OCI-LY1 (cell line): Measurements from ENCODE around the gene NCR1.

ENCODE experiments used
- H2AFZ ChIP-seq: fragments of 200-600 bp; sonication (generic), shearing (Covaris generic); 2 replicates; pipeline ENCODE4 v1.6.0; 2014; ENCODE audit warnings: antibody characterized with exemption, mild to moderate bottlenecking, low read length
- H3F3A ChIP-seq: fragments of 200-600 bp; sonication (generic), shearing (Covaris generic); 2 replicates; pipeline ENCODE4 v1.6.0; 2014; ENCODE audit warnings: mild to moderate bottlenecking, antibody characterized with exemption, low read length, moderate library complexity; ENCODE audit not compliant: insufficient read depth
- H3K27ac ChIP-seq: fragments of 200-600 bp; sonication (generic); 2 replicates; pipeline ENCODE4 v1.5.1; 2014; ENCODE audit warnings: low read length, mixed run types, mild to moderate bottlenecking, low read depth; ENCODE audit not compliant: poor library complexity, severe bottlenecking
- H3K27me3 ChIP-seq: fragments of 200-600 bp; sonication (generic); 2 replicates; pipeline ENCODE4 v1.6.0; 2014; ENCODE audit warnings: antibody characterized with exemption, mild to moderate bottlenecking, low read length, moderate library complexity; ENCODE audit not compliant: insufficient read depth
- H3K36me3 ChIP-seq: fragments of 200-600 bp; sonication (generic); 2 replicates; pipeline ENCODE4 v1.6.1; 2014; ENCODE audit warnings: mild to moderate bottlenecking, antibody characterized with exemption, low read length, moderate library complexity, mixed read lengths; ENCODE audit not compliant: insufficient read depth
- H3K4me1 ChIP-seq: fragments of 200-600 bp; sonication (generic); 2 replicates; pipeline ENCODE4 v1.5.1; 2014; ENCODE audit warnings: mild to moderate bottlenecking, low read length, moderate library complexity; ENCODE audit not compliant: insufficient read depth, severe bottlenecking
- H3K4me2 ChIP-seq: fragments of 200-600 bp; sonication (generic), shearing (Covaris generic); 2 replicates; pipeline ENCODE4 v1.6.1; 2014; ENCODE audit warnings: low read length
- H3K4me3 ChIP-seq: fragments of 200-600 bp; sonication (generic); 2 replicates; pipeline ENCODE4 v1.5.1; 2014; ENCODE audit warnings: low read length, low read depth, mild to moderate bottlenecking, mixed read lengths; ENCODE audit not compliant: poor library complexity, severe bottlenecking
- H3K79me2 ChIP-seq: fragments of 200-600 bp; shearing (Covaris generic); 2 replicates; pipeline ENCODE4 v1.6.1; 2016; ENCODE audit warnings: mixed run types, low read length, mixed read lengths; ENCODE audit not compliant: insufficient read depth
- H3K9ac ChIP-seq: fragments of 200-600 bp; sonication (generic), shearing (Covaris generic); 2 replicates; pipeline ENCODE4 v1.6.1; 2014; ENCODE audit warnings: mild to moderate bottlenecking, low read length, mixed read lengths
- H3K9me2 ChIP-seq: fragments of 200-600 bp; sonication (generic), shearing (Covaris generic); 2 replicates; pipeline ENCODE4 v1.6.1; 2014; ENCODE audit warnings: low read depth, mild to moderate bottlenecking, low read length, mixed read lengths
- H3K9me3 ChIP-seq: fragments of 200-600 bp; shearing (Covaris generic); 2 replicates; pipeline ENCODE4 v1.6.1; 2014; ENCODE audit warnings: low read length, mixed read lengths
- H4K20me1 ChIP-seq: fragments of 200-600 bp; sonication (generic), shearing (Covaris generic); 2 replicates; pipeline ENCODE4 v1.6.0; 2016; ENCODE audit warnings: mild to moderate bottlenecking, low read length; ENCODE audit not compliant: insufficient read depth
- CTCF ChIP-seq: fragments of 200-600 bp; sonication (generic), shearing (Covaris generic); IDR thresholded peaks from 2 replicates; pipeline ENCODE4 v1.5.1; 2017; ENCODE audit warnings: mild to moderate bottlenecking, antibody characterized with exemption, low read length, moderate library complexity, mixed read lengths
- EZH2 ChIP-seq: fragments of 200-600 bp; sonication (generic), shearing (Covaris generic); IDR thresholded peaks from 2 replicates; pipeline ENCODE4 v1.8.0; 2017; ENCODE audit warnings: borderline replicate concordance, mixed run types, mild to moderate bottlenecking, antibody characterized with exemption, low read length, moderate library complexity, mixed read lengths

Gene NCR1

GRCh38 chr19:54923276-54923675 is 17.3 kb downstream of the NCR1 start:
- Histone ChIP-seq H4K20me1 (no peaks in the 10 kb centered on the region), H3F3A (no peaks in the 10 kb centered on the region), H3K4me1 (no peaks in the 10 kb centered on the region), H3K9ac (no peak overlapping the region), H3K79me2 (no peaks in the 10 kb centered on the region), H3K4me3 (no peak overlapping the region), H3K27me3 (no peaks in the 10 kb centered on the region), H3K9me3 (peaks cover 3% of the 10 kb centered on the region; the same call in 1 of the 2 replicates), H3K27ac (no peak overlapping the region), H3K36me3 (peaks cover 57% of the 10 kb centered on the region), H3K4me2 (no peak overlapping the region), H3K9me2 (no peaks in the 10 kb centered on the region), H2AFZ (no peak overlapping the region)
- TF ChIP-seq EZH2 = no peak
- no peak for TF ChIP-seq CTCF

GRCh38 chr19:54928299-54928698 is 22.4 kb downstream of the NCR1 start:
- no peaks in the 10 kb centered on the region for H3K27me3 ChIP-seq
- peaks cover under 1% of the 10 kb centered on the region for H3K4me1 ChIP-seq
- no peak overlapping the region for H3K9ac ChIP-seq
- H3K9me3 ChIP-seq = peaks cover 4% of the 10 kb centered on the region; the same call in 1 of the 2 replicates
- no peaks in the 10 kb centered on the region for H3F3A ChIP-seq
- no peaks in the 10 kb centered on the region for H3K79me2 ChIP-seq
- H3K4me3 ChIP-seq = no peak overlapping the region
- H3K9me2 ChIP-seq = no peaks in the 10 kb centered on the region
- H2AFZ ChIP-seq = no peak overlapping the region
- no peaks in the 10 kb centered on the region for H4K20me1 ChIP-seq
- no peak for TF ChIP-seq EZH2
- no peak for TF ChIP-seq CTCF
- H3K4me2 ChIP-seq = no peak overlapping the region
- H3K27ac ChIP-seq = no peak overlapping the region
- peaks cover 90% of the 10 kb centered on the region for H3K36me3 ChIP-seq

DNA sequence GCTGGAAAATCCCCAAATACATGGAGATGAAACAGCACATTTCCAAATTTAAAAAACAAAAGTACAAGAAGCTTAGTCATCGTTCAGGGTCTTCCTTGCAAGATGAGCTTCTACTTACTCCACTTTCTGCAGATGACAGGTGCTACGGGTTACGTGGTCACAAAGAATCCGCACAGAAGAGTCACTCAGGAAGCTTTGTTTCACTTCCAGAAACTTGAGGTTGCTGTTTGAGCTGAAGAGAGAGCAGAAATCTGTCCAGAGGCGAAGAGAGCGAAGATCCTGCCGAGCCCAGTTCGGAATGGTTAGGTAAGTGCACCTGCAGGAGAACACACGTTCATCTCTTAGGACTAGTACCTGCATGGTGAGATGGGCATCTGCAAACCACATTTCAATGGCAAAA is 32.0 kb downstream of the NCR1 start:
- no peaks in the 10 kb centered on the region for H3F3A ChIP-seq
- H3K9ac ChIP-seq = peak overlapping the region; percentile 13; the same call in 1 of the 2 replicates
- H3K9me3 ChIP-seq = peaks cover 5% of the 10 kb centered on the region
- H3K4me3 ChIP-seq = peak overlapping the region; percentile 55
- H3K79me2 ChIP-seq = no peaks in the 10 kb centered on the region
- H3K4me2 ChIP-seq = peak overlapping the region; percentile 57
- no peaks in the 10 kb centered on the region for H3K27me3 ChIP-seq
- no peaks in the 10 kb centered on the region for H4K20me1 ChIP-seq
- peaks cover 54% of the 10 kb centered on the region for H3K4me1 ChIP-seq
- TF ChIP-seq CTCF = no peak
- TF ChIP-seq EZH2 = no peak
- H3K36me3 ChIP-seq = peaks cover 44% of the 10 kb centered on the region
- no peak overlapping the region for H2AFZ ChIP-seq
- H3K9me2 ChIP-seq = no peaks in the 10 kb centered on the region
- H3K27ac ChIP-seq = peak overlapping the region; percentile 79
